ENCODE measurements around the gene ABRAXAS1.
"Not testable (repeated sequence)": the region's sequence is repeated elsewhere in the genome, so short reads cannot be mapped to it uniquely, and the experiment has no call there.

Gene ABRAXAS1

GRCh38 chr4:83484500-83485461 is at the start of gene ABRAXAS1:
Gene ABRAXAS1 (minus strand): TSS chr4:83485100. CDS start chr4:83485072, 28 bp downstream.
- DNase-seq (ENCODE audit: low read depth in 2 of 3, low spot score in 1 of 3) = peak; percentile 82 to 92 (median 84)

DNA sequence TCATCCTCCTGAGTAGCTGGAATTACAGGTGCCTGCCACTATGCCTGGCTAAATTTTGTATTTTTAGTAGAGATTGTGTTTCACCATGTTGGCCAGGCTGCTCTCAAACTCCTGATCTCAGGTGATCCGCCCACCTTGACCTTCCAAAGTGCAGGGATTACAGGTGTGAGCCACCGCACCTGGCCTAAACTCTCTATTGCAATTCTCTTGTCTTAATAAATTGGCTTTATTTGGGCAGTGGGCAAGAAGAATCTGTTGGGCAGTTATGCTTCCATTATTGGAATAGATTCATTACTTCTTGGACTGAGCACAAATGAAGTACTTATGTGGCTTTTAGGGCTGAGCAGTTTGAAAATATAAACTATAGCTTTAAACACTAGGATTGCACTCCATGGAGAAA is 42.8 kb upstream of the ABRAXAS1 start:
- DNase-seq (ENCODE audit: low read depth in 2 of 3, low spot score in 1 of 3) = no peak

DNA sequence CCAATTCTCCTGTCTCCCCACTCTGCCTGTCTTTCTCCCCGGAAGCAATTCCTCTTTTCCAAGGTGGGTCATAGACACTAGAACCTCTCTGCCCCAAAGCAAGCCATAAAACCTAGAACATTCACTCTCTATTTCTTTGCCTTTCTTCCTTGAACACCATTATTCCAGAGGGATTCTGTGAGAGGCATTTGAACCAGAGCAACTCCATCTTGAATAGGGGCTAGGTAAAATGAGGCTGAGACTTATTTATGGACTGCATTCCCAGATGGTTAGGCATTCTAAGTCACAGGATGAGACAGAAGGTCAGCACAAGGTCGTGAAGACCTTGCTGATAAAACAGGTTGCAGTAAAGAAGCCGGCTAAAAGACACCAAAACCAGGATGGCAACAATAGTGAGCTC is 37.3 kb upstream of the ABRAXAS1 start:
- no peak for DNase-seq (ENCODE audit: low read depth in 2 of 3, low spot score in 1 of 3)

DNA sequence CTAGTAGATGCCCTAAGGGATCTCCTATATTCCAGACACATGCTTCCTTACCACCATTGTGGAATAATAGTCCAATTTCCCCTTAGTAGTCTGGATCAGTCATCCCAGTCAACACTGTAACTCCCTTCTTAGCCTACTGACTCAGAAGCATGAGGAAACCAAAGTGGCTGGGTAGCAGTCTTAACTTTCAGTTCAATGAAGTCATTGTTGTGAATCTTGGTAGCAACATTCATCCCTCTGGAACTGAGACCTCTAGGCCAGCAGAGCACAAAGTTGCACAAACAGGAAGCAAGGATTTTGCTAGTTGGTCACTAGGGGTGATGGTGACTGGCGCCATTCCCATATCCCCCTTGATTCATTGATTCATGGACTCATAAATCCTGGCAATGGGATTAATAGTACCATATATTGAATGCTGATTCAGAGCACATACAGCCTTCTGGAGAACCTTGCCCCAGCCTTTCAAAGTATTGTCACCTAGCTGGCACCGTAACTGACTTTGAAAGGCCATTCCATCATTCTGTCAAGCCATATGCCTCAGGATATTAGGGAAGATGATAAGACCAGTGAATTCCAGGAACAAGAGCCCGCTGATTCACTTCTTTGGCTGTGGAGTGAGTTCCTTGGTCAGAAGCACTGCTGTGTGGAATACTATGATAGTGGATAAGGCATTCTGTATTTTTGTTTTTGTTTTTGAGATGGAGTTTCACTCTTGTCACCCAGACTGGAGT is 31.3 kb upstream of the ABRAXAS1 start:
- no peak for DNase-seq (ENCODE audit: low read depth in 2 of 3, low spot score in 1 of 3)

- DNase-seq (ENCODE audit: low read depth in 2 of 3, low spot score in 1 of 3) = no peak
Measured at GRCh38 chr4:83510442-83510841, 25.5 kb upstream of the ABRAXAS1 start.

- peak; percentile 36 to 76 (median 42) for DNase-seq (ENCODE audit: low read depth in 2 of 3, low spot score in 1 of 3)
Measured at GRCh38 chr4:83509156-83509585, 24.3 kb upstream of the ABRAXAS1 start.

GRCh38 chr4:83504996-83505395 is 20.1 kb upstream of the ABRAXAS1 start:
- DNase-seq (ENCODE audit: low read depth in 2 of 3, low spot score in 1 of 3) = no peak

DNA sequence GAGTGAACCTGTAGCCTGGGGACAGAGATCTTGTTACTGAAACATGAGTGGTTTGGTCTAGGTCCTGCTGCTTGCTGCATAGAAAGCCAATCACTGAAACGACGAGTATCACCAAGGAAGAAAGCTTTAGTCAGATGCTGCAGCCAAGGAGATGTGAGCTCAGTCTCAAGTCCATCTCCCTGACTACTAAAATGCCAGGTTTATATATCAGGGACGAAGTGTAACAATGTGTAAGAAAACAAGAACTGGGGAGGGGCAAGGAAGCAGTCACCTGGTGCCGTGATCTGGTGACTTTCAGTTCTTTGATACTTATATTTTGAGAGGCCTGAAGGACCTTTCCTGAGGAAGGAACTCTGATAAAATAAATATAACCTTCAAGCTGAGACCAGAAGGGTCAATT is 19.6 kb upstream of the ABRAXAS1 start:
- DNase-seq (ENCODE audit: low read depth in 2 of 3, low spot score in 1 of 3) = no peak

- no peak for DNase-seq (ENCODE audit: low read depth in 2 of 3, low spot score in 1 of 3)
Measured at GRCh38 chr4:83503974-83504373, 19.1 kb upstream of the ABRAXAS1 start.

GRCh38 chr4:83501671-83502070 is 16.8 kb upstream of the ABRAXAS1 start:
- DNase-seq (ENCODE audit: low read depth in 2 of 3, low spot score in 1 of 3) = not testable (repeated sequence)

GRCh38 chr4:83498187-83498586 is 13.3 kb upstream of the ABRAXAS1 start:
- no peak for DNase-seq (ENCODE audit: low read depth in 2 of 3, low spot score in 1 of 3)

- DNase-seq (ENCODE audit: low read depth in 2 of 3, low spot score in 1 of 3) = not testable (repeated sequence)
Measured at GRCh38 chr4:83496085-83496917, 11.4 kb upstream of the ABRAXAS1 start.

DNA sequence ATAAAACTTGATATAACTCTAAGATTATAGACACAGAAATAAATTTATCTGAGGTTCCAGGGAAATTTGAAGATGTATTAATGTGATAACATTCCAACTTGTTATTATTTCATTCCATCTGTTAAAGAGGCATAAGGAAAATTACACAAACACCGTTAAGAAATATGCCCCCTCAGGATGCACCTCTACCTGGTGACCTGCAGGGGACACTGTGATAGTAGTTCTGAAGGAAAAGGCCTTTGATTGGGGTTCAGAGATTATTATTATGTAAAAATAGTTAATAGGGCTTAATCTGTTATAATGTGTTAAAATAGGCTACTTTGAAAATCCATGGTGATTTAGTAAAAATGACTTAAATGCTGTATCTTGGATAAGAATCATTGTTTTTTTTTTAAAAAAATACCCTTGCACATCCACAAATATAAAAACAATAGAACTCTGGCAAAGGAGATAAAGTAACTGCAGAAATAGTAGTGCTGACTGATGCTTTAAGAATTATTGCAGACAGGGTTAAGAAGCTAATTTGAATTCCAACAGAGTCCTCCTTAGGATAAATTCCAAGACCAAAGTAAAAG is 6.1 kb upstream of the ABRAXAS1 start:
- DNase-seq (ENCODE audit: low read depth in 2 of 3, low spot score in 1 of 3) = no peak

DNA sequence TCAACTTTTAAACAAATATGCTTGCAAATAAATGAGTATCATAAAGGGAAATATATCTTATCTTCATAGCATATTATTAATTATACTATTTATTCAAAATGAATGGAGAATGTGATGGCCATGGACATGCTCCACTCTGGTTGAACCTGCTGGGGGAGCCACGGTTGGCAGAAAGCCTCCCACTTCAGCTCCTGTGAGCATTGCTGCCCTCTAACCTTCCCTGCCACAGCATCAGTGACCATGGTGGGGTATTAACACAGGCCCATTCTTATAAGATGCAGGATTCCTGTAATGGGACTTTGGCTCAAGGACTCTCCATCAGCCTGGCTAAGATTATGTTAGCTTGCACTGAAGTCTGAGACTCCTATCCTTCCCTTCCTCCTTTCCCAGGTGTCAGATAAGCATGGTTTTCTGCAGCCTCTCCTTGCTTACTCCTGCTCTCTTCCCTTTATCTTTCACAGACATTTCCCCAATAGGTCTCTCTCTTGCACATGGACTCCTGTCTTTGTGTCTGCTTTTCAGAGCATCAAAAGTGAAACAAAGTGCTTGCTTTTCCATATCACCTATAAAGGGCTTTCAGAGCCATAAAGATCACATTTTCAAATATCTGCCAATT is 4.9 kb upstream of the ABRAXAS1 start:
- no peak for DNase-seq (ENCODE audit: low read depth in 2 of 3, low spot score in 1 of 3)

DNA sequence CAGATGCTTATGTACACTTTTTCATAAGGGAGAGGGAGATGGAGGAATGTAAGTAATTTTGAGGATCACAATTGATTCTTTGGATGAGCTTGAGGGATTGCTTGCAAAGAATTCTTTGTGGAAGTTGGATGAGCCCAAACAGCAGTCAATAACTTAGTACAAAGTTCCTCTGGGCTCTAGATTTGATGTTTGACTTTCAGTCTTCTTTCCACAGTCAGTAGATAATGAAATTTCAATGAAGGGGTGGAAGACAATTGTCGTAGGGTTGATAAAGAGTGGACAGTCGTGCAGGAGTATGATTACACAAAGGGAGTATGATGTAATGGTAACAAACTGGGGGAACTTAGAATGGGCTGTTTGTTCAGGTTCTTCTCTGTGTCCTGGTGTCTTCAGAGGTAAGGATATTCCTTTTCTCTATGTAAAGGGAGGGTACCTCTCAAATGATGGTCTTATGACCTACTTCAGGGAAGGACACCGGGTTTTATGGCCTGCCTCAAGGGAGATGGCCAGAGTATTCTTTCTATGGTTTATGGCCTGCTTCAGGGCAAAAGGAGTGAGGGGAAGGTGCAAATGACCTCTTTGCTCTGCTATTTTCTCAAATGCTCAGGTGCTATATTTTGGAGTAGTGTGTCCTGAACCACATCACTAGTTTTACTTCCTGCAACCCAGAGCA is 1.7 kb upstream of the ABRAXAS1 start:
- no peak for DNase-seq (ENCODE audit: low read depth in 2 of 3, low spot score in 1 of 3)

DNA sequence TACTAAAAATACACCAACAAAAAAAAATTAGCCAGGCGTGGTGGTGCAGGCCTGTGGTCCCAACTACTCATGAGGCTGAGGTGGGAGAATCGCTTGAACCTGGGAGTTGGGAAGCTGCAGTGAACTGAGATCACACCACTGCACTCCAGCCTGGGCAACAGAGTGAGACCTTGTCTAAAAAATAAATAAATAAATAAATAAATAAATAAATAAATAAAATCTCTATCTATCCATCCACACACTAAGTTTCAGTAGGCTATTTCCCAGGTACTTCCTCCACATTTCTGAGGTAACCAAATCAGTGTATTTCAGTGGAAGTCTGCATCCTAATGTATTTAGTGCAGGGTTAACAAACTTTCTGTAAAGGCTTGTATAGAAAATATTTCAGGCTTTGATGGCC is 10.9 kb downstream of the ABRAXAS1 start:
- no peak for DNase-seq (ENCODE audit: low read depth in 2 of 3, low spot score in 1 of 3)

GRCh38 chr4:83473423-83473822 is 11.5 kb downstream of the ABRAXAS1 start:
- no peak for DNase-seq (ENCODE audit: low read depth in 2 of 3, low spot score in 1 of 3)

DNA sequence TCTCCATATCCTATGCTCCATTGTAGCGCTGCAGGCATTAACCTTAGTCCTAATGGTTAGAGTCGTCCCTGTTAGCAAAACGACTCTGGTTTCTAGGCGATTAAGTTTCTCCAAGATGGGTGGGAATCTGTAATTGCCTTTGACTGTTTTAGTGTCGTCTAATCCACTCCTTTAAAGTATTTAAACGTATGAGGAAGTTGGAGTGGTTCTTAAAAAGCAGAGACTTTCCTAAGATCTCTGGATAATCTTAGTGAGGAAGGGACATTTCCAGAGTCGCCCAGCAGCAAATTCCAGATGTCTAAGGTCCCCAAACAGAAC is 28.8 kb downstream of the ABRAXAS1 start:
- no peak for DNase-seq (ENCODE audit: low read depth in 2 of 3, low spot score in 1 of 3)

- DNase-seq (ENCODE audit: low read depth in 2 of 3, low spot score in 1 of 3) = peak; percentile 90 to 94 (median 92)
Measured at GRCh38 chr4:83455281-83456183, 29.4 kb downstream of the ABRAXAS1 start, which contains the start of the genes HELQ and MRPS18C. Gene HELQ (minus strand): TSS chr4:83455823. CDS start chr4:83455693, 130 bp downstream. Gene MRPS18C (plus strand): TSS chr4:83456058. CDS start chr4:83456078, 20 bp downstream.

Measured in stimulated activated CD4-positive, alpha-beta T cell treated with anti-CD3 and anti-CD28 coated beads, Interleukin-12 subunit alpha, Interleukin-12 subunit beta, amount 100 ng/mL, for 48 hours (primary cell).